ENCODE data around the gene CFTR. TPM values are rescaled to one million over a fixed set of nuclear protein-coding genes. Genes with fewer than 3 reads are reported as not detected.
"Not testable (repeated sequence)": the region's sequence is repeated elsewhere in the genome, so short reads cannot be mapped to it uniquely, and the experiment has no call there.

Gene CFTR
- total and polyA plus RNA-seq, 7 experiments from 2014 or later: not detected

DNA sequence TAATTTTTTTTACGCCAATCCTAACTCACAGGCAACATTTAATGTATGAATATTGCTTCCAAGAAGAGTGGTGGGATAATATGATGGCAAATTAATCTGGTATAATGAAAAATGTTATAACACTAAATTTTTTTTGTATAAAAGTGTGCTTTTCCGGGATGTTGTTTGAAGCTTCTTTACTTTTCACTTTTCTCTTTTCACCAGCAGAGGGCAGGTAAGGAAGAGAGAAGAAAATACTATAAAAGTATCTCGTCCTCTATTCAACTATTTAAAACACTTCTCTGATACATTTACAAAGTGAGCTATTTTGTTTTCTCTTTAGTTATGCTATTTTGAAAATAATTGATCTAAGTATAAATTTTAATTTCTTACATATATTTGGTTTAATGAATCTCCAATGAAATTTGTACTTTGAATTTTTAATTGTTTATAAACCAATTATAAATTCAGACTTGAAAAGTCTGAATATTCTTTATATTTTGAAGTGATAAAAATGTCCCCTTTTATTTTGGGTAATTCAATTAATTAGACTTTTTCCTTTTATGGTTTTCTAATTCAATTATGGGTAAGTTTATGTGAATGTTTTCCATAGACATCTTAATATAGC, 20.7 kb upstream of the CFTR start:
- ATAC-seq: no peak
- Histone ChIP-seq H3K9me3 (ENCODE audit: control insufficient read depth in 2 of 3, low read length in 3 of 3) (no peaks in the 10 kb centered on the region), H3K4me3 (ENCODE audit: low read length) (no peak overlapping the region), H3K36me3 (ENCODE audit: control insufficient read depth in 2 of 3, insufficient read depth in 3 of 3, low read length in 3 of 3) (no peaks in the 10 kb centered on the region), H3K27ac (ENCODE audit: low read depth, low read length) (no peak overlapping the region), H3K27me3 (ENCODE audit: control insufficient read depth in 2 of 2, insufficient read depth in 2 of 2, low read length in 2 of 2) (no peaks in the 10 kb centered on the region), H3K4me1 (ENCODE audit: control insufficient read depth in 2 of 2, insufficient read depth in 2 of 2, low read length in 2 of 2) (no peaks in the 10 kb centered on the region)
- CTCF ChIA-PET: no interaction called here
- Mint-ChIP-seq H3K27me3 (no peaks in the 10 kb centered on the region), H3K9me3 (peaks cover 0 to 9% (median 0%) of the 10 kb centered on the region in 11 donors), H3K4me3 (no peak overlapping the region), H3K36me3 (no peaks in the 10 kb centered on the region), H3K4me1 (no peaks in the 10 kb centered on the region), H3K27ac (no peak overlapping the region)
- intact Hi-C loops (cut with micrococcal nuclease): loop anchor here in 1 of 2 donors (1.0 to 10.0 kb wide), 3 partner anchors 257 to 738 kb away; no protein-coding TSS in a partner anchor
- no peak for DNase-seq
- POLR2A ChIA-PET: no interaction called here

DNA sequence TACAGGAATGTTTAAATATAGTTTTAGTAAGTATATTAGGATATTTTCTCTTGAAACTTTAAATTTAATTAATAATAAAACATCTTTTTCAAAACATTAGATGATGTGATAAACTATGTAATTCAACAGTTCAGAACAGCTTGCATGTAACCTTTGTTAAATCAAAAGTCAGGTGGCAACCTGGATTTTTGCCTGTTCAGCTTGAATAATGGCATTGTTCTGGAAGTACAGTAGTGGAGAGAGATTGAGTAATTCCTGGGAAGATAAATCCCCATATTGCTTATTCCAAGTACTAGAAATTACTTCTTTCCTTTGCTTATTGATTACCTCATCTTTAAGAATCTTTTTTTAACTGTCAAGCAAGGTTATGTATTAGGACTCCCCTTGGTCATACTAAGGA, 20.1 kb upstream of the CFTR start:
- intact Hi-C loops (cut with micrococcal nuclease): loop anchor here in 1 of 2 donors (1.0 to 10.0 kb wide), 3 partner anchors 257 to 737 kb away; no protein-coding TSS in a partner anchor
- no peak overlapping the region for H3K27ac ChIP-seq (ENCODE audit: low read depth, low read length)
- no peaks in the 10 kb centered on the region for H3K36me3 ChIP-seq (ENCODE audit: control insufficient read depth in 2 of 3, insufficient read depth in 3 of 3, low read length in 3 of 3)
- ChIA-PET CTCF (no interaction called here), POLR2A (no interaction called here)
- Mint-ChIP-seq H3K9me3 (peaks cover 0 to 6% (median 0%) of the 10 kb centered on the region in 11 donors), H3K27ac (no peak overlapping the region), H3K36me3 (no peaks in the 10 kb centered on the region), H3K4me1 (no peaks in the 10 kb centered on the region), H3K27me3 (no peaks in the 10 kb centered on the region), H3K4me3 (no peak overlapping the region)
- H3K4me3 ChIP-seq (ENCODE audit: low read length): no peak overlapping the region
- no peak for DNase-seq
- H3K4me1 ChIP-seq (ENCODE audit: control insufficient read depth in 2 of 2, insufficient read depth in 2 of 2, low read length in 2 of 2): no peaks in the 10 kb centered on the region
- H3K9me3 ChIP-seq (ENCODE audit: control insufficient read depth in 2 of 3, low read length in 3 of 3): no peaks in the 10 kb centered on the region
- no peaks in the 10 kb centered on the region for H3K27me3 ChIP-seq (ENCODE audit: control insufficient read depth in 2 of 2, insufficient read depth in 2 of 2, low read length in 2 of 2)
- ATAC-seq: no peak

DNA sequence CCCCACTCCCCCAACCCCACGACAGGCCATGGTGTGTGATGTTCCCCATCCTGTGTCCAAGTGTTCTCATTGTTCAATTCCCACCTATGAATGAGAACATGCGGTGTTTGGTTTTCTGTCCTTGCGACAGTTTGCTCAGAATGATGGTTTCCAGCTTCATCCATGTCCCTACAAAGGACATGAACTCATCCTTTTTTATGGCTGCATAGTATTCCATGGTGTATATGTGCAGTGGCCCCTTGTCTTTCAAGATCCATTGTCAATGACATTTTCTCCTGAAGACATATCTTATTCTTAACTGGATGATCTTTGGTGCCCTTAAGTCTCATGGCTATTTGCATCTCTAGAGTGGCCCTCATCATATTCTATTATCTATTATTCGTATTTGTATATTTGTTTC, 19.0 kb upstream of the CFTR start:
- intact Hi-C loops (cut with micrococcal nuclease); H3K4me3 Mint-ChIP-seq; H3K36me3 Mint-ChIP-seq; DNase-seq; CTCF ChIA-PET; H3K9me3 ChIP-seq (ENCODE audit: control insufficient read depth in 2 of 3, low read length in 3 of 3); H3K4me1 Mint-ChIP-seq; H3K27ac Mint-ChIP-seq; H3K27me3 ChIP-seq (ENCODE audit: control insufficient read depth in 2 of 2, insufficient read depth in 2 of 2, low read length in 2 of 2); ATAC-seq; H3K36me3 ChIP-seq (ENCODE audit: control insufficient read depth in 2 of 3, insufficient read depth in 3 of 3, low read length in 3 of 3); H3K27me3 Mint-ChIP-seq; H3K4me3 ChIP-seq (ENCODE audit: low read length); POLR2A ChIA-PET; H3K4me1 ChIP-seq (ENCODE audit: control insufficient read depth in 2 of 2, insufficient read depth in 2 of 2, low read length in 2 of 2); H3K27ac ChIP-seq (ENCODE audit: low read depth, low read length); H3K9me3 Mint-ChIP-seq: not testable (repeated sequence)

DNA sequence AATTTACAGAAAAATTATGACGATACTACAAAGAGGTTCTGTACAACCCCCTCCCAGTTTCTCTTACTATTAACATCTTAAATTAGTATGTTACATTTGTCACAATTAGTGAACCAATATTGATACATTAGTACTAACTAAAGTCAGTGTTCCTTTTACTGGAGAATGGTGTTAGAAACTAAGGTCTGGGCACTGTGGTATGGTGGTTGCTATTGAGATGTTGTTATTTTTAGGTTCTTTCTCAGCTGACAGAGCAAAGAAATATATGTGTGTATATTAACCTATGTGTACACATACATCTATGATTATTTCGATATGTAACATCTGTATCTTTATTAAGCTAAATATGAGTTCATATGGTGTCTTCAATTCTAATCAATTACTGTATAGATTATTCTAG, 11.7 kb upstream of the CFTR start:
- Histone ChIP-seq H3K27me3 (ENCODE audit: control insufficient read depth in 2 of 2, insufficient read depth in 2 of 2, low read length in 2 of 2) (no peaks in the 10 kb centered on the region), H3K9me3 (ENCODE audit: control insufficient read depth in 2 of 3, low read length in 3 of 3) (no peaks in the 10 kb centered on the region), H3K36me3 (ENCODE audit: control insufficient read depth in 2 of 3, insufficient read depth in 3 of 3, low read length in 3 of 3) (no peaks in the 10 kb centered on the region), H3K27ac (ENCODE audit: low read depth, low read length) (no peak overlapping the region), H3K4me3 (ENCODE audit: low read length) (no peak overlapping the region), H3K4me1 (ENCODE audit: control insufficient read depth in 2 of 2, insufficient read depth in 2 of 2, low read length in 2 of 2) (no peaks in the 10 kb centered on the region)
- ATAC-seq: no peak
- H3K36me3 Mint-ChIP-seq: no peaks in the 10 kb centered on the region
- no peak overlapping the region for H3K4me3 Mint-ChIP-seq
- DNase-seq: no peak
- H3K4me1 Mint-ChIP-seq: no peaks in the 10 kb centered on the region
- intact Hi-C loops (cut with micrococcal nuclease): no loop called here
- no peak overlapping the region for H3K27ac Mint-ChIP-seq
- POLR2A ChIA-PET: no interaction called here
- H3K9me3 Mint-ChIP-seq: no peaks in the 10 kb centered on the region
- CTCF ChIA-PET: no interaction called here
- H3K27me3 Mint-ChIP-seq: no peaks in the 10 kb centered on the region

DNA sequence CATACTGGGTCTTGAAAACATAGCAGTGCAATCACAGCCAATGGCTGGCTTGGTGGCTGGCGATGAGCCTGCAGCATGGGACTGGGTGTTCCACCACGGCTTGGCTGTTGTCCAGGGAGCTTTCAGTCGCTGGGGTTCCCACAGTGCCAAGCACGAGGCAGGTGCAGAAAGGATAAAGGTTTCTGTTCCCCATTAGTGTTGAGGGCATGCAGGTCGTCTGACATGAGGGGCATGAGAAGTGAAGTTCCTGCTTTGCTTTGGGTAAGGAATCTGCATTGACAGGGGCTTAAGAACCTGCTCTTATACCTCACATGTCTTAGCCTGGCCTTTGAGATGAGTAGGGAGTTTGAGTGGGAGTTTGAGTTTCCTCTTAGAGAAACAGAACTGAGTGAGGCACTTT, 9.0 kb upstream of the CFTR start:
- DNase-seq: no peak
- peaks cover 0 to 6% (median 0%) of the 10 kb centered on the region in 5 donors for H3K27me3 Mint-ChIP-seq
- Histone ChIP-seq H3K27ac (ENCODE audit: low read depth, low read length) (no peak overlapping the region), H3K4me3 (ENCODE audit: low read length) (no peak overlapping the region), H3K9me3 (ENCODE audit: control insufficient read depth in 2 of 3, low read length in 3 of 3) (no peaks in the 10 kb centered on the region), H3K36me3 (ENCODE audit: control insufficient read depth in 2 of 3, insufficient read depth in 3 of 3, low read length in 3 of 3) (no peaks in the 10 kb centered on the region), H3K27me3 (ENCODE audit: control insufficient read depth in 2 of 2, insufficient read depth in 2 of 2, low read length in 2 of 2) (no peaks in the 10 kb centered on the region), H3K4me1 (ENCODE audit: control insufficient read depth in 2 of 2, insufficient read depth in 2 of 2, low read length in 2 of 2) (no peaks in the 10 kb centered on the region)
- ChIA-PET CTCF (no interaction called here), POLR2A (no interaction called here)
- ATAC-seq: no peak
- no peaks in the 10 kb centered on the region for H3K9me3 Mint-ChIP-seq
- H3K27ac Mint-ChIP-seq: no peak overlapping the region
- intact Hi-C loops (cut with micrococcal nuclease): no loop called here
- no peaks in the 10 kb centered on the region for H3K36me3 Mint-ChIP-seq
- no peak overlapping the region for H3K4me3 Mint-ChIP-seq
- no peaks in the 10 kb centered on the region for H3K4me1 Mint-ChIP-seq

DNA sequence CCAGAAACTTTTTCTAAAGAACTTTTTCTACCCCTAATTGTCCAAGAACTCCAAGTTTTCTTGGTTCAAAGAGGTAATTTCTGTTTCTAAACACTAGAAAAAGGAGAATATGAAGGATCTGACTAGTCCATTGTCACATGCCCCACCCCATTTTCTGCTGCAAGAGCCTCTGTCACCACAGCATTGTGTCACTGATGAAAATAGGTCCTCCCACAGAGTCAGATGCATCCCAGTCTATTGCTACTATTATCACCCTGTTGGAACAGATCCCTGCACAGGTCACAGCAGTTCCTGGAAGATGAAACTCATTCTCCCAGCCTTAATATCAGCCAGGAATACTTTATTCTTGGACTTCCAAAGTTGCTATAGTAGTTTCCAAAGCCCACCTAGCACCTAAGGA, 7.5 kb upstream of the CFTR start:
- peaks cover 0 to 7% (median 4%) of the 10 kb centered on the region in 5 donors for H3K27me3 Mint-ChIP-seq
- H3K4me1 Mint-ChIP-seq: no peaks in the 10 kb centered on the region
- H3K36me3 ChIP-seq (ENCODE audit: control insufficient read depth in 2 of 3, insufficient read depth in 3 of 3, low read length in 3 of 3): no peaks in the 10 kb centered on the region
- intact Hi-C loops (cut with micrococcal nuclease): no loop called here
- no peaks in the 10 kb centered on the region for H3K27me3 ChIP-seq (ENCODE audit: control insufficient read depth in 2 of 2, insufficient read depth in 2 of 2, low read length in 2 of 2)
- DNase-seq (no peak), ATAC-seq (no peak)
- H3K4me1 ChIP-seq (ENCODE audit: control insufficient read depth in 2 of 2, insufficient read depth in 2 of 2, low read length in 2 of 2): no peaks in the 10 kb centered on the region
- no peaks in the 10 kb centered on the region for H3K9me3 ChIP-seq (ENCODE audit: control insufficient read depth in 2 of 3, low read length in 3 of 3)
- H3K9me3 Mint-ChIP-seq: no peaks in the 10 kb centered on the region
- no peak overlapping the region for H3K27ac Mint-ChIP-seq
- no peak overlapping the region for H3K4me3 Mint-ChIP-seq
- H3K36me3 Mint-ChIP-seq: no peaks in the 10 kb centered on the region
- no peak overlapping the region for H3K4me3 ChIP-seq (ENCODE audit: low read length)
- no peak overlapping the region for H3K27ac ChIP-seq (ENCODE audit: low read depth, low read length)
- CTCF ChIA-PET: no interaction called here
- POLR2A ChIA-PET: no interaction called here

DNA sequence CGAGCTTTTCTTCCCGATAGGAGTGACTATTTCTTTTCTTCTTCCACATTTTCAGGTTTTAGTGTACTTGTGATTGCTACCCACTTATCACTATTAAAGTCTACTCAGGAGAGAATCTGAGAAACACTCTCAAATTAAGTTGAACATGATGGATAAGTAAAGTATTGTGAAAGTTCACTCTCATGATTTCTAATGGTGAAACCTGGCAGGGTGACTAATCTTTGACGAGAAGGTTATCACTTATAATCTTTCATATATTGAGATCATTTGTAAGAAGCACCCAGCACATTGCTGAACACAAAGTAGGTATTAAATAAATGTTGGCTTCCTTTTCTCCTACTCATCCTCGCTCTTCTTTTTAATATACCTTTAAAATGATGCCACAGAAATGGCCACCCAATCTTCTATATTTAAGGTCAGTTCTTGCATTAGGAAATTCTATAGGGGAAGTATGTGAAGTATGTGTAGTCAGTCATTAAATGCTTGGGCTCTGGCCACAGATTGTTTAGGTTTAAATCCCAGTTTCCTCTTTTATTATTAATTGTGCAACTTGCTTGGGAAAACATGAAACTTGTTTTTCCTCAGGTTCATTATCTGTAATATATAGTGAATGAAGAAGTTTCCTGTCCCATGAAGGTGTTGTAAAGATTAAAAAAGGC, 3.1 kb upstream of the CFTR start:
- peaks cover 0 to 4% (median 0%) of the 10 kb centered on the region in 7 donors for H3K4me1 Mint-ChIP-seq
- no peak for DNase-seq
- peaks cover 0 to 7% (median 0%) of the 10 kb centered on the region in 11 donors for H3K9me3 Mint-ChIP-seq
- Histone ChIP-seq H3K36me3 (ENCODE audit: control insufficient read depth in 2 of 3, insufficient read depth in 3 of 3, low read length in 3 of 3) (no peaks in the 10 kb centered on the region), H3K9me3 (ENCODE audit: control insufficient read depth in 2 of 3, low read length in 3 of 3) (no peaks in the 10 kb centered on the region), H3K4me1 (ENCODE audit: control insufficient read depth in 2 of 2, insufficient read depth in 2 of 2, low read length in 2 of 2) (no peaks in the 10 kb centered on the region), H3K27me3 (ENCODE audit: control insufficient read depth in 2 of 2, insufficient read depth in 2 of 2, low read length in 2 of 2) (peaks cover 0 to 7% of the 10 kb centered on the region in 2 donors), H3K27ac (ENCODE audit: low read depth, low read length) (no peak overlapping the region), H3K4me3 (ENCODE audit: low read length) (no peak overlapping the region)
- no peaks in the 10 kb centered on the region for H3K36me3 Mint-ChIP-seq
- POLR2A ChIA-PET: no interaction called here
- H3K4me3 Mint-ChIP-seq: no peak overlapping the region
- intact Hi-C loops (cut with micrococcal nuclease): no loop called here
- CTCF ChIA-PET: no interaction called here
- peaks cover 30 to 42% (median 38%) of the 10 kb centered on the region in 5 donors for H3K27me3 Mint-ChIP-seq
- H3K27ac Mint-ChIP-seq: no peak overlapping the region
- ATAC-seq: no peak

All from naive thymus-derived CD4-positive, alpha-beta T cell (primary cell).